ENCODE results near the gene KIFC1.

- TF ChIP-seq, protein P1, sequence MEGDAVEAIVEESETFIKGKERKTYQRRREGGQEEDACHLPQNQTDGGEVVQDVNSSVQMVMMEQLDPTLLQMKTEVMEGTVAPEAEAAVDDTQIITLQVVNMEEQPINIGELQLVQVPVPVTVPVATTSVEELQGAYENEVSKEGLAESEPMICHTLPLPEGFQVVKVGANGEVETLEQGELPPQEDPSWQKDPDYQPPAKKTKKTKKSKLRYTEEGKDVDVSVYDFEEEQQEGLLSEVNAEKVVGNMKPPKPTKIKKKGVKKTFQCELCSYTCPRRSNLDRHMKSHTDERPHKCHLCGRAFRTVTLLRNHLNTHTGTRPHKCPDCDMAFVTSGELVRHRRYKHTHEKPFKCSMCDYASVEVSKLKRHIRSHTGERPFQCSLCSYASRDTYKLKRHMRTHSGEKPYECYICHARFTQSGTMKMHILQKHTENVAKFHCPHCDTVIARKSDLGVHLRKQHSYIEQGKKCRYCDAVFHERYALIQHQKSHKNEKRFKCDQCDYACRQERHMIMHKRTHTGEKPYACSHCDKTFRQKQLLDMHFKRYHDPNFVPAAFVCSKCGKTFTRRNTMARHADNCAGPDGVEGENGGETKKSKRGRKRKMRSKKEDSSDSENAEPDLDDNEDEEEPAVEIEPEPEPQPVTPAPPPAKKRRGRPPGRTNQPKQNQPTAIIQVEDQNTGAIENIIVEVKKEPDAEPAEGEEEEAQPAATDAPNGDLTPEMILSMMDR (IDR thresholded peaks at IDR 0.05; ENCODE audit: low read length) = no peak
- no peak for TF ChIP-seq EZH2phosphoT487 (IDR thresholded peaks at IDR 0.05; ENCODE audit: low read length)
These were observed 24.5 kb upstream of the KIFC1 start for GRCh38 chr6:33367009-33367714.

Data from MM.1S (cell line).